Measurements from ENCODE around the gene SEMA5B.

DNA sequence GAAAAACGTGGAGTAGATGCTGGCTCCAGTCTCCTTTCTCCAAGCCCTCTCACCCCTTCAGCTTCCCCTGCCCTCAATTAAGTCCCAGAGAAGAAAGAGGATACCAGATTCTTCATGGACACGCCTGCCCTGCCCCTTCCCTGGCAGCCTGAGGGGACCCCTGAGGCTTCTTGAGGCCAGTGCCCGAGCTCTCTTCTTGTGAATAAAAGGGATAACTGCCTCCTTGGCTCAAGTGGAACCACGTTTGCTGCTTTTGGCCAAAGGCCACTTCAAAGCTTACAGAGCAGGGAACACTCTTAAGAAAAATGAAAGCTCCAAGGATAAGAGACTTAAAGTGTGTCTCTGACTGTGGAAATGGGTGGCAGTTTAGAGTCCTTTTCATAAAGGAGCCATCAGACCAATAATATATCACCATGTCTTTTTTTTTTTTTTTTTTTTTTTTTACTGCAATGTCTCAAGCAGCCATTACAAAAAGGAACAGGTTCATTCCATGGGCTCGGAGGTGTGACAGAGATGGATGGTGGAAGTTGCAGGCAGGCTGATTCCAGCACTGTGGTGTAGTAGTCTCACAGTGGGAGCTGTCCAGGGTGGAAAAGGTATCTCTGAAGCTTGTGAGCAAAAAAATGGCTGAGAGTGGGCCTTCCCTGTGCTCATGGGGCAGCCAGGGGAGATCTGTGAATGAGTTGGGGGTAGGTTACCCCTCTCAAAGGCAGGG, 108.8 kb downstream of the SEMA5B start:
- TF ChIP-seq SPI1 (IDR thresholded peaks at IDR 0.05; ENCODE audit: low read depth, low read length): no peak
- TF ChIP-seq POLR2AphosphoS5 (IDR thresholded peaks at IDR 0.05; ENCODE audit: low read depth, low read length): no peak
